GM18868 (cell line): ENCODE data around the gene SLC26A11.
A peak's percentile ranks its signal among the peaks of the same experiment; 100 is the strongest.

ENCODE experiments used
- ATAC-seq: cut with Tn5 transposase; IDR thresholded peaks from one replicate; pipeline ENCODE4 v1.9.1; 2021; ENCODE audit warnings: mild to moderate bottlenecking, moderate library complexity; ENCODE audit not compliant: unreplicated experiment

Gene SLC26A11

DNA sequence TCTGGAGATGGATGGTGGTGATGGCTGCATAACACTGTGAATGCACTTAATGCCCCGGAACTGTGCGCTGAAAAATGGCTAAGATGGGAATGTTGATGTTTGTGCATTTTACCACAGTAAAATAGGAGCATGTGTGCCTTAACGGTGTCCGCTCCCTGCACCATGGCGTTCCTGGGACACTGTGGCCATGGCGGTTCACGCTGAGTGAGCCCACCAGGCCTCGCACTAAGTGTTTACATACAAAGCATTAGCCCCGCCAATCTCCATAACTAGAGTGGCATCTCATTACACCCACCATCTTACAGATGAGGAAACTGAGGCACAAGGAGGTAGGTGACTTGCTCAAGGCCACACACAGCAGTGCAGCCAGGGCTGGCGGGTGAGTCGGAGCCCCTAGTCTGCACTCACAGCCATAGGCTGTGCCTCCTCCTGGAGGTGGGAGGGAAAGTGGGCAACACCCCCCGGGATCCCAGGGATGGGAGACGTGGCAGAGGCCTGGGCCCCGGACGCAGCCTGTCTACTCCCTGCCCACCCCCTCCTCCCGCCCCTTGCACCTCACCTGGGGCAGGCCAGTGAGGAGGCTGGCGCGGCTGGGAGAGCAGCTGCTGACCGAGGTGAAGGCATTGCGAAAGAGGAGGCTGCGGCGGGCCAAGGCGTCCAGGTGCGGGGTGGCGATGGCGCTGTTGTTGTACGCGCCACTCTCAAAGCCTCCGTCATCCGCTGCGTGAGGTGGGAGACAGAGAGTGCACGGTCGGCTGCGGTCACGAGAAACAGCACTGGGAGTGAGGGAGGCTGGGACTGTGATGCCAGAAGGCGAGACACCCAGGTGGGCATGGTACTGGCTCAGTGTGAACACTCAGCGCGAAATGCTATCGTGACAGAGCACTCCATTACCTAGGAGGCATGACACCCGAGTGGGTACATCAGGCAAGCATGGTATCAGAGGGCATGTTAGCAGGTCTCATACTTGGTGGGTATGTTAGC lies 3.5 kb upstream of the SLC26A11 start:
- no peak for ATAC-seq

DNA sequence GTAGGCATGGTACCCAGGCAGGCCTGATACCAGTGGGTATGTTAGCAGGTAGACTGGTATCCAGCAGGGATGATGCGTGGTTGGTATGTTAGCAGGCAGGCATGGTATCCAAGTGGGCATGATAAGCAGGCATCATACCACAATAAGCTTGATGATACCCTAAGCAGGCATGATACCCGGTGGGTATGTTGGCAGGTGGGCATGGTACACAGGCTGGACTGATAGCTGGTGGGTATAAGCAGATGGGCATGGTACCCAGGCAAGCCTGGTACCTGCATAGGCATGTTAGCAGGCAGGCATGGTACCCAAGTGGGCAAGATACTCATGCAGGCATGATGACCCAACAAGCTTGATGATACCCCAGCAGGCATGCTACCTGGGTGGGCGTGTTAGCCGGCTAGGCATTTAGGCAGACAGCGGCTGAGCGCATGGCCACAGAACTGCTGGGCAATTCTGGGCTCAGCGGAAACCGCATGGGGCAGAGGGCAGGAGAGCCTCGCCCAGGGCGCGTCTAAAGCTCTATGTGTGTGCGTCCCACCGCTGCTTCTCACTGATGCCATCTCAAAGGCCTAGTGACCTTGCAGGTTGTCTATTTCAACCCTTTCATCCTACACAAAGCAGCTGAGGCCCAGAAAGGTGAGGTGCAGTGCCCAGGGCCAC lies 2.4 kb upstream of the SLC26A11 start:
- no peak for ATAC-seq

DNA sequence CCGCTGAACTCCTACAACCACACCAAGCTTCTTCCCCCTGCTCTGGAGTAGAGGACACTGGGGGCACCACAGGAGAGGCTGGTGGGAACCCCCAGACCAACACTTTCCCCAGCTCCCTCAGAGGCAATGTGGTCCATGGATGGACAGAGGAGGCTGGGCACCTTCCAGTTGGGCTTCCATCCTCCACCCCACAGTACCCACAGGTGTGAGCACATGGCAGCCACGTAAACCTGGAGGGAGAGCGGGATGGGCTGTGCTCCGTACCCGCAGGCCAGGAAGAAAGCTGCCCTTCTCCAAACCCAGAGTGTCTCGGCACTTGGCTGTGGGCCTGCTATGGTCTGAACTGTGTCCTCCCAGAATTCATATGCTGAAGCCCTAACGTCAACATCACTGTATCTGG lies 1.8 kb upstream of the SLC26A11 start:
- ATAC-seq, result no peak

DNA sequence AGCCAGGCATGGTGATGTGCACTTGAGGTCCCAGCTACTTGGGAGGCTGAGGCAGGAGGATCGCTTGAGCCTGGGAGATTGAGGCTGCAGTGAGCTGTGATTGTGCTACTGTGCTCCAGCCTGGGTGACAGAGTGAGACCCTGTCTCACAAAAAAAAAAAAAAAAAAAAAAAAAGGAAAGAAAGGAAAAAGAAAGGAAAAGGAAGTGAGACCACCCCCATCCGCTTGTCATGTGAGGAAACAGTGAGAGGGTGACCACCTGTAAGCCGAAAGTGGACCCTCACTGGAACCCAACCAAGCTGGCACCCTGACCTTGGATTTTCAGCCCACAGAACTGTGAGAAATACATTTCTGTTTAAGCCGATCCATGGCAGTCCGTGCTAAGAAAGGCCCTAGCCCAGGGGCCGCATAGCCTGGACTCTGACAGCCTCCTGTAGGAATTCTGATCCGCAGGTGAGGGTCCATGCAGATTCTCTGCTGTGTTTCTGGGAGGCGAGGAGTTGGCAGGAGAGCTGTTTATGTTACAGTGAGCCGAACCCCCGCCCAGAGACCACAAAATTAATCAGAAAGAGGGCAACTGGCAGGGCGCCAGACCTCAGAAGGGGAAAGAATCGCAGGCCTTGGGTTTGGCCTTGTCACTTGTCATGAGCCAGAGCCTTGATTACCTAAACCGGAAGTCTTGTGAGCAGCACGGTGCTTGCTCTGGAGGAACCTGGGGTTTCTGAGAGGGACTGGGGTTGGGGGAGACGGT lies 1.0 kb upstream of the SLC26A11 start:
- ATAC-seq, result peak; percentile 50

DNA sequence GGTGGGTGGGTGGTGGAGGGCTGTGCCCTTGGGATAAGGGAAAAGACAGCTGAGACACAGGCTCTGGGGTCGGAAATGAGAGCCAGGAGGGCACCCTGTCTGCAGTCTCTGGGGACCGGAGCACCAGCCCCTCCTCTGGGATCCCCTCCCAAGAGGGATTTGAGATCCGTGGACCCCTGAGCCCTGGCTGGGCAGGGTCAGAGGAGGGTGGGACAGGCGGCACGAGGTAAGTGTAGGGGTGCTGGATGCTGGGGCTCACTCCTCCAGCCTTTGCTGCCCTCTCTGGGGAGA lies 519 bp upstream of the SLC26A11 start:
- ATAC-seq, result peak; percentile 16

DNA sequence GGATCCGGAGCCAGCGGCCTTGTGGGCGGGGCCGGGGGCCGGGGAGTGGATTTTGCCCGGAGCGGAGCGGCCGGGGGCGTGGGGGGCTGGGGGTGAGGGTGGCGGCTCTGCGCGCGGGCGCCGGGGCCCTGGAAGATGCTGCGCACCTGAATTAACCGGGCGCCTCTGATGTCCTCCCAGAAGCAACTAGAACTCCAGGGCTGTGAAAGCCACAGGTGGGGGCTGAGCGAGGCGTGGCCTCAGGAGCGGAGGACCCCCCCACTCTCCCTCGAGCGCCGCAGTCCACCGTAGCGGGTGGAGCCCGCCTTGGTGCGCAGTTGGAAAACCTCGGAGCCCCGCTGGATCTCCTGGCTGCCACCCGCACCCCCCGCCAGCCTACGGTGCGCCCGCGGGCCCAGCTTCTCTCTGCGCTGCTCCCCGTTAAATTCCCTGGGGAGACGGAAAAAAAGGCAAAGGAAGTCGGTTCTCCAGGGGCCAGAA lies 549 bp downstream of the SLC26A11 start:
- peak; percentile 7 for ATAC-seq

DNA sequence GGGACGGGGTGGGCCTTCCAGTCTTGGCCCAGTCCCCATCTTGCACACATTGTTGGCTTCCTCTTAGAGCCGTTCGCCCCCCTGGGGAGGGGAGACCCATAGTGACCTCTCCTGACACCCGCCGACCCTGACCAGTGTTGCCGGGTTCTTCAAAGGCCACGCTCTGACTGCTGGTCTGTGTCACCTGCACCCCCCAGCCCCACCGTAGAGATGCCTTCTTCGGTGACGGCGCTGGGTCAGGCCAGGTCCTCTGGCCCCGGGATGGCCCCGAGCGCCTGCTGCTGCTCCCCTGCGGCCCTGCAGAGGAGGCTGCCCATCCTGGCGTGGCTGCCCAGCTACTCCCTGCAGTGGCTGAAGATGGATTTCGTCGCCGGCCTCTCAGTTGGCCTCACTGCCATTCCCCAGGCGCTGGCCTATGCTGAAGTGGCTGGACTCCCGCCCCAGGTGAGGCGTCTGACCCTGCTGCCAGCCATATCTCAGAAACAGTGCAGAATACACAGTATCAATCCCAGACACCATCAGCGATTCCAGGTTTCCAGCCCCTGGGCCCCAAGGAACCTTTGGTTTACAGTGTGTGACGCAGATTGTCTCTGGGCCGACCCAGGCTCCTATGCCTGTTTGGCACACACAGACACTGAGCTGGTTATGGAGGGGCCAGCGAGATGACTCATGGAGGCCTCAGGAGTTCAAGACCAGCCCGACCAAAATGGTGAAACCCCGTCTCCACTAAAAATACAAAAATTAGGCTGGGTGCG lies 1.3 kb downstream of the SLC26A11 start:
- ATAC-seq, result no peak

DNA sequence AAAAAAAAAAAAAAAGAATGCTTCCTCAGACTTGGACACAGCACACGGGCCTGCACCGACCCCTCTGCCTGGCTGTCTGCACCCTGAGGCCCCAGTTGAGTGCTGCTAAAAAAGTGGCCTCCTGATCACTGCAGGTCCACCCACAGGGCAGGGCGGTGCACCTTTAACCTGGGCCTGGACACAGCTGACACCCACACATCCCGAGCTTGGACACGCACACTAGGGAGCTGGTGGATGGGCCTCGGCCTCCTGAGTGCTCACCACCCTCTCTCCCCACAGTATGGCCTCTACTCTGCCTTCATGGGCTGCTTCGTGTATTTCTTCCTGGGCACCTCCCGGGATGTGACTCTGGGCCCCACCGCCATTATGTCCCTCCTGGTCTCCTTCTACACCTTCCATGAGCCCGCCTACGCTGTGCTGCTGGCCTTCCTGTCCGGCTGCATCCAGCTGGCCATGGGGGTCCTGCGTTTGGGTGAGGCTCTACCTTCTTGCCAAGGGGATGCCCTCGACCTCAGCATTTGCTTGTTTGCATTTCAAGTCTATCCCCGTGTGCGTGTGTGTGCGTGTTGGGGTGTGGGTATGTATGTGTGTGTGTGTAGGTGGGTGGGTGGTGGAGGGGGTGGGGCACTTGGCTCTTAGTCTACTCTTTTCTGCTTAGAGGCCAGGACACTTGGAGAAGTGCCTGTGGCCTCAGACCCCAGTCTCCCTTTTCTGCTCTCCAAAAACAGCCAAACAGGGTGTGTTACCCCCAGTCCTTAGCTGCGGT lies 2.3 kb downstream of the SLC26A11 start:
- ATAC-seq, result no peak

DNA sequence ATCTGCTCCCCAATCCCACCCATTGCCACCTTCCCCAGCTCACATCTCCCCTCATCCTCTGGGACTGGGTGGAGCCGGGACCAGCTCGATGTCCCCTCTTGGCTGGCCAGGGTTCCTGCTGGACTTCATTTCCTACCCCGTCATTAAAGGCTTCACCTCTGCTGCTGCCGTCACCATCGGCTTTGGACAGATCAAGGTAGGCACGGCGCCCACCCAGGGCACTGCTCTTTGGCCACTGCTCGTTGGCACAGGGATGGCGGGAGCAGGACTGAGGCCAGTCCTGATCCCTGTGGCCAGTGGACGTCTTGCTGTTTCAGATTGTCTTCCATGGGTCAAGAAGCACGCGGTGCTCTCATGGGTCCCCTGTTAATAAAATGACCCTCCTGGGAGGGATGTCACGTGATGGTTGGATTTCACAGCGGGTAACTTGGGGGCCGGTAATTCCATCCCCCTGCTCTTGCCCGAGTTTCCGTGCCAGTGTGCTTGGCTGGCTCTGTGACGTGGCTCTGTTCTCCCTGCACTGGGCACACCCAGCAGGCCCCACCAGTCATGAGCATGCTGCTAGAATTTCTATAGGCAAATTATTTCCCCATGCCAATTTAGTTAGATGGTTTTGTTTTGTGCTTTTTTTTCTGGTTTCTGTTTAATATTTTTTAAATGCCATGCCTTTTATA lies 3.1 kb downstream of the SLC26A11 start:
- no peak for ATAC-seq

DNA sequence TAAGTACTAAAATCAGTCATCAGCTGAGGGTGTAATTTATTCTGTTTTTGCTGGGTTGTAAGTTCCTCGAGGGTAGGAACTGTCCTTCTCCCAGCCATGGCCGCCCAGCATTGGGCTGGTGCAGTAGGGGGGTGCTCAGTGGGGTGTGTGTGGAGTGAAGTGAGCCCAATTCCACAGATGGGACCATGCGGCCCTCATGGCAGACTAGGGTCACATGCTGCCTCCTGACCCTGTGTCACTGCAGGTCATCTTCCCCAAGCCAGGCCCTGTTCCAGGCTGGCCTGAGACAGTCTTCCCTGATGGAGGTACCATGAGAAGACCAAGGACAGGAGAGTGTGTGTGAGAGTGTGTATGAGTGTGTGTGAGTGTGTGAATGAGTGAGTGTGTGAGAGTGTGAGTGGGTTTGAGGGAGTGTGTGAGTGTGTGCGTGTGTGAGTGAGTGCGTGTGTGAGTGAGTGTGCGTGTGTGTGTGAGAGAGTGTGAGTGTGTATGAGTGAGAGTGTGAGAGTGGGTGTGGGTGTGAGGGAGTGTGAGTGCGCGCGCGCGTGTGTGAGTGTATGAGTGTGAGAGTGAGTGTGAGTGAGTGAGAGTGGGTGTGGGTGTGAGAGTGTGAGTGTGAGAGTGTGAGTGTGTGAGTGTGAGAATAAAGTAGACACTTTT lies 3.7 kb downstream of the SLC26A11 start:
- ATAC-seq, result no peak

DNA sequence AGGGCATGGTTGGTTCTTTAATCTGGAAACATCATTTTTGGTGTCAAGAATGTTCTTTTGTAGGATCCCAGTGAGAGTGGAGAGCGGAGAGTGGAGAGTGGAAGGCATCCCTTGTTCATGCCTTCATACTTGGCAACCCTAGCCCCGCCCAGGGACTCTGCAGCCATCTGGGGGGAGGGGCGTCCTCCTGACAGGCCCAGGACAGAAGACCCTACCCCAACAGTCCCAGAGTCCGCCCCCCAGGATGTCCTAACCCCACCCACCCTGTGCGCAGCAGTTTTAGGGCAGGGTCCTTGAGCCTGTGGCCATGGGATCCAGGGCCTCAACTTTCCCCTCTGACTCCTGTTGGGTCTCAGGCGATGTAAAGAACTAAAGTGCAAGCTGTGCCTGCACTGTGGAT lies 4.5 kb downstream of the SLC26A11 start:
- ATAC-seq, result no peak

DNA sequence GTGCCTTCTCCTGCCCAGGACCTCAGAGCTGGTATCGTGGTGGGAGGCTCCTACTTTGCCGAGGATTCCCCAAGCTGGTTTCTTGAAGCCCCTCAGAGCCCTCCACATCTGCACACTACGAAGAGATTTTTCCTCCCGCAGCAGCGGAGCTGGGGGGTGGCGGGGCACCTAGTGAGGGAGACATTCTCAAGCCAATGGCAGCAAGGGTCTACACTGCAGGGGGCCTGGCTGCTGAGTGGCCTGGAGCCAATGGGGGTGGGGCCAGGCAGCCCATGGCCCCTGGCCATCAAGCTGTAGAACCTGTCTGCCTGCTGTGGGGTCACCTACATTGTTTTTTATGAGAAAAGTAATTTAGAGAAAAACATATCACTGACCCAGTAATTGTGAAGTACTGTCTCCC lies 5.0 kb downstream of the SLC26A11 start:
- no peak for ATAC-seq

DNA sequence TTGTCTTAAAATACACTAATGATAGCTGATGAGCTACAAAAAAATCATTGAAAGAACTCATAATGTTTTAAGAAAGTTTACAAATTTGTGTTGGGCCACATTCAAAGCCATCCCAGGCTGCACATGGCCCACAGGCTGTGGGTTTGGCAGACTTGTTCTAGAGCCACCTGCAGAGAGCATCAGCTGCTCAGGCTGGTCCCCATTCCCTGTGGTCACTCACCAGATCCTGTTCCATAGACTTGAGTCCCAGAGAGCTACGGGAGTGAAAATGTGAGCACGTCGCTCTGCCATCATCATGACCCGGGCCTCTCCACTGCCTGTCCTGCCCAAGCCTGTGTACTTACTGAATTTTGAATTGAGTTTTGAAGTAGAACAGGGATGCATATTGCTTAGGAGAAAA lies 6.9 kb downstream of the SLC26A11 start:
- ATAC-seq, result no peak

DNA sequence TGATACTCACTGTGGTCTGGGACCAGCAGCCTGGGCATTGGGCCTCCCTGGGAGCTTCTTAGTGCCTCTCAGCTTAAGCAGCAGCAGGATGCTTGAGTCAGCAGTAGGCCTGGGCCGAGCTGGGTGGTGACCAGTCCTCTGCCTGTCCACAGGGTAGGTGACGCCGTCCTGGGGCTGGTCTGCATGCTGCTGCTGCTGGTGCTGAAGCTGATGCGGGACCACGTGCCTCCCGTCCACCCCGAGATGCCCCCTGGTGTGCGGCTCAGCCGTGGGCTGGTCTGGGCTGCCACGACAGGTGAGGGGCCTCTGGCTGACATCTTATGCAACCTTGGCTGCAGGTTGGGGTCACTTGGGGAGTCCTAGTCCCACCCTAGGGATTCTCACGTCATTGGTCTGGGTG lies 7.4 kb downstream of the SLC26A11 start:
- no peak for ATAC-seq

DNA sequence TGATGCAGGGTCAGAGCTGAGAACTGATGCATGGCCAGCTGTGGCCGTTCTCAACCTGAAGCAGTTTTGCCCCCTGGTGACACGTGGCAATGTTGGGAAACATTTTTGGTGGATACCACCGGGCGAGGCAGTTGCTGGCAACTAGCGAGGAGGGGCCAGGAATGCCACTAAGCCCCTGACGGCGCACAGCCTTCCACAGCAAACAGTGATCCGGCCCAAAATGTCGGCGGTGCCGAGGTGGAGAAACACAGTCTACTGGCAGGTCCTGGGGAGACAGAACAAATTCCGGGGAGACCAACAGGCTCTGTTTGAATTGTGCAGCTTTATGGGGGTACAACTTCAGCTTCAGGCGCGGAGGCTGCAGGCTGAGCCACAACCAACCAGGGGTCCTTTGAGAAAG lies 8.2 kb downstream of the SLC26A11 start:
- ATAC-seq, result no peak

DNA sequence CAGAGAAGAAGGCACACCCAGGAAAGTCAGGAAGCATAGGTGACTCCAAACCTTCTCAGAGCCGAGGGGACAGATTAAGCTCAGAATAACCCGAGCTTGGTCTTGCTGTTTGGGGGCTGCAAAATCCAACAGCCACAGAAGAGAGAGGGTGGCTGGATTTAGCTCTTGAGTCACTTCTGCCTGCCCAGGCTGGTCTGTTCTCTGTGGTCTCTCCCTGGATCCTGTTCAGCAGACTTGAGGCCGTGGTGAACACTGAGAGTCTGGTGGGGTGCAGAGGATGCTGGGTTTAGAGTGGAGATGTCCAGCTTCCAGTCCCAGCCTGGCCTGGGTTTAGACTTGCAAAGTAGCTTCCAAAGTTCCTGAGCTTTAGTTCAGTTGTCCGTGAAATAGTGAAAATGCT lies 8.8 kb downstream of the SLC26A11 start:
- ATAC-seq, result no peak

DNA sequence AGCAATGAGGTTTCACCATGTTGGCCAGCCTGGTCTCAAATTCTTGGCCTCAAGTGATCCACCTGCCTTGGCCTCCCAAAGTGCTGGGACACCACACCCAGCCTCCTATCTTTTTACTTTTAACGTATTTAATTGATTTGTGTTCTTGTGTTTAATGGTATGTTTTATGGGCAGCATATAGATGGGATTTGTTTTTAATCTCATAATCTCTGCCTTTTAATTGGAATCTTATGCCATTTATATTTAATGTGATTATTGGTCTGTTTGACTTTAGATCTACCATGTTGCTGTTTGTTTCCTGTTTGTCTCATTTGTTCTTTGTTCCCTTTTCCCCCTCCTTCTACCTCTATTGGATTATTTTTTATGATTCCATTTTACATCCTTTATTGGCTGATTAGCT lies 12.2 kb downstream of the SLC26A11 start:
- ATAC-seq, result no peak

DNA sequence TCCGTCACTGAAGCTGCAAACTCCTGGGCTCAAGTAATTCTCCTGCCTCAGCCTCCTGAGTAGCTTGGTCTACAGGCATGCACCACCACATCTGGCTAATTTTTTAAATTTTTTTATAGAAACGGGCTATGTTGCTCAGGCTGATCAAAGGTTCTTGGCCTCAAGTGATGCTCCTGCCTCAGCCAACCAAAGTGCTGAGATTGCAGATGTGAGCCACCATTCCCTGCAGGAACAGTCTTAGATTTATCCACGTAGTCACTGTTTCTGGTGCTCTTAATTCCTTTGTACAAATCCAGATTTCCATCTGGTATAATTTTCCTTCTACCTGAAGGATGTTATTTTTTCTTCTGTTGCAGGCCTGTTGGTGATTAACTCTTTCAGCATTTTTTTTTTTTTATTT lies 13.0 kb downstream of the SLC26A11 start:
- no peak for ATAC-seq

DNA sequence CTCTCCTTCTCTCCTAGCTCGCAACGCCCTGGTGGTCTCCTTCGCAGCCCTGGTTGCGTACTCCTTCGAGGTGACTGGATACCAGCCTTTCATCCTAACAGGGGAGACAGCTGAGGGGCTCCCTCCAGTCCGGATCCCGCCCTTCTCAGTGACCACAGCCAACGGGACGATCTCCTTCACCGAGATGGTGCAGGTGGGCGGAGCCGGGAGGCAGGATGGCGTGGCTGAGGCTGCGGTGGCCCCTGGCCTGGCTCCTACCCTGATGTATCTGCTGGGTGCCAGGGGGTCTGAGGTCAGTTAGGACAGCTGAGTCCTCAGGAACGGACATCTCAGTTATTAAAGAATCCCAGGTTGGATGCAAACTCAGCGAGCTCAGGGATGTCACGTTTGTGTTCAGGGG lies 16.7 kb downstream of the SLC26A11 start:
- ATAC-seq, result no peak
